GM12878 (cell line): ENCODE measurements around the gene MRPS27. TPM values are rescaled to one million over a fixed set of nuclear protein-coding genes. Genes with fewer than 3 reads are reported as not detected.
A peak's percentile ranks its signal among the peaks of the same experiment; 100 is the strongest.

ENCODE experiments used
- EGR1 ChIP-seq, 2 experiments: IDR thresholded peaks; 1 replicate in 1 of 2; 2 replicates in 1 of 2; pipeline ENCODE4 v1.6.1; 2011 to 2012; ENCODE audit warnings: low read depth in 2 of 2, low read length in 2 of 2, borderline replicate concordance in 1 of 2, mild to moderate bottlenecking in 1 of 2, moderate library complexity in 1 of 2
- JUNB ChIP-seq: IDR thresholded peaks from 2 replicates; pipeline ENCODE4 v1.6.1; 2016; ENCODE audit warnings: antibody characterized with exemption, mild to moderate bottlenecking
- RELA ChIP-seq: fragments of 450-650 bp; IDR thresholded peaks from 2 replicates; pipeline ENCODE4 v1.8.0; 2014; ENCODE audit warnings: borderline replicate concordance; ENCODE audit not compliant: partially characterized antibody
- SMC3 ChIP-seq: IDR thresholded peaks from 2 replicates; pipeline ENCODE4 v1.6.1; 2011; ENCODE audit warnings: low read length, improper control_type of control experiment, borderline replicate concordance
- STAT3 ChIP-seq: IDR thresholded peaks from 2 replicates; pipeline ENCODE4 v1.6.1; 2011; ENCODE audit warnings: low read depth, low read length, improper control_type of control experiment
- TCF12 ChIP-seq: IDR thresholded peaks from 2 replicates; pipeline ENCODE4 v1.6.1; 2011; ENCODE audit warnings: low read depth, mild to moderate bottlenecking, low read length
- WRNIP1 ChIP-seq: IDR thresholded peaks from 2 replicates; pipeline ENCODE4 v1.6.1; 2011; ENCODE audit warnings: low read depth, low read length, improper control_type of control experiment, borderline replicate concordance
- polyA plus RNA-seq, 11 experiments: library from polyadenylated mRNA; depleted of rRNA in 4 of 11; unstranded in 6 of 11; stranded (reverse) in 5 of 11; fragments of >200 nt; fragmentation: Nextera tagmentation in 4 of 11; fragmentation: Illumina TruSeq in 1 of 11; extraction: Ambion mirVana in 4 of 11; extraction: Trizol in 1 of 11; gene quantifications; 1 replicate in 1 of 11; 2 replicates in 10 of 11; pipeline versions ENCODE4 v1.2.1 to v1.2.3, GENCODE V29; 2011 to 2016; ENCODE audit warnings: inconsistent platforms in 2 of 11, missing spikeins in 2 of 11, low read depth in 1 of 11
- total RNA-seq, 4 experiments: library from RNA; depleted of rRNA in 3 of 4; stranded (reverse); fragments of >200 nt in 3 of 4; fragmentation: Illumina TruSeq in 1 of 4; extraction: Trizol in 1 of 4; gene quantifications; 2 replicates each; pipeline versions ENCODE4 v1.2.1 to v1.2.3, GENCODE V29; 2013 to 2021
- TF ChIP-seq, protein P1 (sequence below): IDR thresholded peaks from 2 replicates; pipeline ENCODE4 v1.6.1; 2011; ENCODE audit warnings: borderline replicate concordance, low read depth, mild to moderate bottlenecking, moderate library complexity, mixed read lengths, low read length; ENCODE audit not compliant: insufficient read depth; ENCODE audit errors: extremely low read length
- TF ChIP-seq, protein P2 (sequence below): fragments of 450-650 bp; IDR thresholded peaks from 2 replicates; pipeline ENCODE4 v1.6.1; 2016; ENCODE audit warnings: mild to moderate bottlenecking, moderate library complexity, borderline replicate concordance
- TF ChIP-seq, protein P3 (sequence below): IDR thresholded peaks from 2 replicates; pipeline ENCODE4 v1.6.1; 2011; ENCODE audit warnings: mild to moderate bottlenecking, low read depth, low read length, moderate library complexity; ENCODE audit not compliant: insufficient replicate concordance
- TF ChIP-seq, protein P4 (sequence below), 3 experiments: IDR thresholded peaks in 2 of 3; conservative IDR thresholded peaks in 1 of 3; 2 replicates each; pipeline ENCODE4 v1.5.1; 2011; ENCODE audit warnings: low read depth in 3 of 3, low read length in 3 of 3, mild to moderate bottlenecking in 3 of 3, control low read depth in 2 of 3, moderate library complexity in 2 of 3, inconsistent platforms in 1 of 3, mixed read lengths in 1 of 3; ENCODE audit not compliant: control insufficient read depth in 2 of 3, insufficient read depth in 1 of 3; ENCODE audit errors: extremely low read depth in 1 of 3

MRPS27 gene
- total and polyA plus RNA-seq, 10 of the 15 experiments (the other 5 are each of a cell fraction or from before 2014, with no cell fraction given) = 61.0 to 128 (median 93.0) TPM

DNA sequence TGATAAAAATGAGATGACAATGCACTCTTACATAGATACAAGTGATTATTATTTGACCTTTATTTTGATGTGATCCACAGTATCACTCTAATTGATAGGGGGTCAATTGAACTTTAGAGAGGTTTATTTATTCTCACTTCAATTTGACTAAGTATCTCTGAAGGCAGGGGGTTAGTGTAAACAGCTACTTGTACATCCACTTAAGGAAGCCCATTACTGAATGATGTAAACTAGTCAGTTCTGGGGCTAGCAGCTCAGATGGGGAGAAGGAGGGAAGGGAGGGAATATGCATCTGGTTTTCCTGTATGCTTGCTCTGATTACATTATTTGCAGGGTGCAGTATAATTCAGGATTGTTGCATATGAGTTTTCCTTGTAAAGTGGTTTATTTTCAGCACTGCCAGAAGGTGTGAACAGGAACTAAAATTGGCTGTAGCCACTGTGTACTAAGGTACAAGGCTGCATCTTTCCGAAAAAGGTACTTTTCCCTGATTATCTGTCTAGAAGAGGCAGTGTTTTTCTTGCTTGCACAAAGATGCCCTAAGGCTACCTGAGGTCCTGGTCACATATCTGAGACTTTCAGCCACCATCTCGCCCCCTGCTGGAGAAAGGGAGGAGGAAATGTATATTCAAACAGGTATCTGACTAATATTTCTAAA lies 51.2 kb downstream of the MRPS27 start (continued):
- TF ChIP-seq, protein P1, sequence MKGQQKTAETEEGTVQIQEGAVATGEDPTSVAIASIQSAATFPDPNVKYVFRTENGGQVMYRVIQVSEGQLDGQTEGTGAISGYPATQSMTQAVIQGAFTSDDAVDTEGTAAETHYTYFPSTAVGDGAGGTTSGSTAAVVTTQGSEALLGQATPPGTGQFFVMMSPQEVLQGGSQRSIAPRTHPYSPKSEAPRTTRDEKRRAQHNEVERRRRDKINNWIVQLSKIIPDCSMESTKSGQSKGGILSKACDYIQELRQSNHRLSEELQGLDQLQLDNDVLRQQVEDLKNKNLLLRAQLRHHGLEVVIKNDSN = no peak
- TF ChIP-seq, protein P2, sequence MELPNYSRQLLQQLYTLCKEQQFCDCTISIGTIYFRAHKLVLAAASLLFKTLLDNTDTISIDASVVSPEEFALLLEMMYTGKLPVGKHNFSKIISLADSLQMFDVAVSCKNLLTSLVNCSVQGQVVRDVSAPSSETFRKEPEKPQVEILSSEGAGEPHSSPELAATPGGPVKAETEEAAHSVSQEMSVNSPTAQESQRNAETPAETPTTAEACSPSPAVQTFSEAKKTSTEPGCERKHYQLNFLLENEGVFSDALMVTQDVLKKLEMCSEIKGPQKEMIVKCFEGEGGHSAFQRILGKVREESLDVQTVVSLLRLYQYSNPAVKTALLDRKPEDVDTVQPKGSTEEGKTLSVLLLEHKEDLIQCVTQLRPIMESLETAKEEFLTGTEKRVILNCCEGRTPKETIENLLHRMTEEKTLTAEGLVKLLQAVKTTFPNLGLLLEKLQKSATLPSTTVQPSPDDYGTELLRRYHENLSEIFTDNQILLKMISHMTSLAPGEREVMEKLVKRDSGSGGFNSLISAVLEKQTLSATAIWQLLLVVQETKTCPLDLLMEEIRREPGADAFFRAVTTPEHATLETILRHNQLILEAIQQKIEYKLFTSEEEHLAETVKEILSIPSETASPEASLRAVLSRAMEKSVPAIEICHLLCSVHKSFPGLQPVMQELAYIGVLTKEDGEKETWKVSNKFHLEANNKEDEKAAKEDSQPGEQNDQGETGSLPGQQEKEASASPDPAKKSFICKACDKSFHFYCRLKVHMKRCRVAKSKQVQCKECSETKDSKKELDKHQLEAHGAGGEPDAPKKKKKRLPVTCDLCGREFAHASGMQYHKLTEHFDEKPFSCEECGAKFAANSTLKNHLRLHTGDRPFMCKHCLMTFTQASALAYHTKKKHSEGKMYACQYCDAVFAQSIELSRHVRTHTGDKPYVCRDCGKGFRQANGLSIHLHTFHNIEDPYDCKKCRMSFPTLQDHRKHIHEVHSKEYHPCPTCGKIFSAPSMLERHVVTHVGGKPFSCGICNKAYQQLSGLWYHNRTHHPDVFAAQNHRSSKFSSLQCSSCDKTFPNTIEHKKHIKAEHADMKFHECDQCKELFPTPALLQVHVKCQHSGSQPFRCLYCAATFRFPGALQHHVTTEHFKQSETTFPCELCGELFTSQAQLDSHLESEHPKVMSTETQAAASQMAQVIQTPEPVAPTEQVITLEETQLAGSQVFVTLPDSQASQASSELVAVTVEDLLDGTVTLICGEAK = no peak
- TF ChIP-seq WRNIP1 (no peak), RELA (no peak), STAT3 (no peak), SMC3 (peak; percentile 62; the same call in 1 of the 2 replicates), EGR1 (IDR thresholded peaks at IDR 0.05; ENCODE audit: borderline replicate concordance in 1 of 2, low read depth in 2 of 2, low read length in 2 of 2) (no peak), TCF12 (no peak), JUNB (no peak)
- TF ChIP-seq, protein P3, sequence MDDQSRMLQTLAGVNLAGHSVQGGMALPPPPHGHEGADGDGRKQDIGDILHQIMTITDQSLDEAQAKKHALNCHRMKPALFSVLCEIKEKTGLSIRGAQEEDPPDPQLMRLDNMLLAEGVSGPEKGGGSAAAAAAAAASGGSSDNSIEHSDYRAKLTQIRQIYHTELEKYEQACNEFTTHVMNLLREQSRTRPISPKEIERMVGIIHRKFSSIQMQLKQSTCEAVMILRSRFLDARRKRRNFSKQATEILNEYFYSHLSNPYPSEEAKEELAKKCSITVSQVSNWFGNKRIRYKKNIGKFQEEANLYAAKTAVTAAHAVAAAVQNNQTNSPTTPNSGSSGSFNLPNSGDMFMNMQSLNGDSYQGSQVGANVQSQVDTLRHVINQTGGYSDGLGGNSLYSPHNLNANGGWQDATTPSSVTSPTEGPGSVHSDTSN = no peak
- TF ChIP-seq, protein P4, sequence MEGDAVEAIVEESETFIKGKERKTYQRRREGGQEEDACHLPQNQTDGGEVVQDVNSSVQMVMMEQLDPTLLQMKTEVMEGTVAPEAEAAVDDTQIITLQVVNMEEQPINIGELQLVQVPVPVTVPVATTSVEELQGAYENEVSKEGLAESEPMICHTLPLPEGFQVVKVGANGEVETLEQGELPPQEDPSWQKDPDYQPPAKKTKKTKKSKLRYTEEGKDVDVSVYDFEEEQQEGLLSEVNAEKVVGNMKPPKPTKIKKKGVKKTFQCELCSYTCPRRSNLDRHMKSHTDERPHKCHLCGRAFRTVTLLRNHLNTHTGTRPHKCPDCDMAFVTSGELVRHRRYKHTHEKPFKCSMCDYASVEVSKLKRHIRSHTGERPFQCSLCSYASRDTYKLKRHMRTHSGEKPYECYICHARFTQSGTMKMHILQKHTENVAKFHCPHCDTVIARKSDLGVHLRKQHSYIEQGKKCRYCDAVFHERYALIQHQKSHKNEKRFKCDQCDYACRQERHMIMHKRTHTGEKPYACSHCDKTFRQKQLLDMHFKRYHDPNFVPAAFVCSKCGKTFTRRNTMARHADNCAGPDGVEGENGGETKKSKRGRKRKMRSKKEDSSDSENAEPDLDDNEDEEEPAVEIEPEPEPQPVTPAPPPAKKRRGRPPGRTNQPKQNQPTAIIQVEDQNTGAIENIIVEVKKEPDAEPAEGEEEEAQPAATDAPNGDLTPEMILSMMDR (IDR thresholded peaks at IDR 0.05 in 2 of 3, conservative IDR thresholded peaks at IDR 0.05 in 1 of 3; ENCODE audit: control insufficient read depth in 2 of 3, extremely low read depth in 1 of 3, insufficient read depth in 1 of 3, low read depth in 3 of 3, low read length in 3 of 3) = peak; percentile 65 to 68 (median 67); a peak in 5 of 6 replicates
